HS-27A (cell line): Measurements from ENCODE around the gene WWC1.
"Not testable (repeated sequence)": the region's sequence is repeated elsewhere in the genome, so short reads cannot be mapped to it uniquely, and the experiment has no call there.

Experiments used
- DNase-seq: peaks from one replicate; pipeline ENCODE4 v3.0.0-alpha.2; 2012; ENCODE audit warnings: low read depth, missing footprints

WWC1 gene

DNA sequence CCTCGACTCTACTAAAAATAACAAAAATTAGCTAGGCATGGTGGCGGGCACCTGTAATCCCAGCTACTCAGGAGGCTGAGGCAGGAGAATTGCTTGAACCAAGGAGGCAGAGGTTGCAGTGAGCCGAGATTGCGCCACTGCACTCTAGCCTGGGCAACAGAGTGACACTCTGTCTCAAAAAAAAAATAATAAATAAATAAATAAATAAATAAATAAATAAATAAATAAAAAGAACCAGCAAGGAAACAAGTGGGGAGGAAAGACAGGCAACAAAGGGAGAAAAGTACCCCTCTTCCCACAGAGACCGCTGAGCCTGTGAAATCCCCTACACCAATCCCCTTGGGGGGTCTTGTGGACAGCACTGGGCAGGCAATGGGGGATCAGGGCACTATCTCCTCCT, 4.6 kb upstream of the WWC1 start:
- DNase-seq: not testable (repeated sequence)

DNA sequence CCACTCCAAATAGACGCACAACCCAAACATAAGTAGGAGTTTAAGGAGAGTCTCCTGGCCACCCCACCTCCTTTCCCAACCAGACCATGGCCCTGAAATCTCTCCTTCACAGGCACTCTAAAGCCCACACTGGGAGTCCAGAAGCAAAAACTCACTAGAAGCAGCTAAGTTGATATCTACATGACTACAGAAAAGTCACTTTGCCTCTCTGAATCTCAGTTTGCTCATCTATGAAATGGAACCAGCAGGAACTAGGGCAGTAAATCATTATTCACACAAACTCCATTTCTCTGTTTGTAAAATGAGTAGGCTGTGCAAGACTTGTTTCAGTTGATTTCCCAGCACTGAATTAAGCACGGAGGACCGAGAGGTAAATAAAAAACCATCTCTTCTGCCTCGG, 4.1 kb upstream of the WWC1 start:
- DNase-seq: no peak

DNA sequence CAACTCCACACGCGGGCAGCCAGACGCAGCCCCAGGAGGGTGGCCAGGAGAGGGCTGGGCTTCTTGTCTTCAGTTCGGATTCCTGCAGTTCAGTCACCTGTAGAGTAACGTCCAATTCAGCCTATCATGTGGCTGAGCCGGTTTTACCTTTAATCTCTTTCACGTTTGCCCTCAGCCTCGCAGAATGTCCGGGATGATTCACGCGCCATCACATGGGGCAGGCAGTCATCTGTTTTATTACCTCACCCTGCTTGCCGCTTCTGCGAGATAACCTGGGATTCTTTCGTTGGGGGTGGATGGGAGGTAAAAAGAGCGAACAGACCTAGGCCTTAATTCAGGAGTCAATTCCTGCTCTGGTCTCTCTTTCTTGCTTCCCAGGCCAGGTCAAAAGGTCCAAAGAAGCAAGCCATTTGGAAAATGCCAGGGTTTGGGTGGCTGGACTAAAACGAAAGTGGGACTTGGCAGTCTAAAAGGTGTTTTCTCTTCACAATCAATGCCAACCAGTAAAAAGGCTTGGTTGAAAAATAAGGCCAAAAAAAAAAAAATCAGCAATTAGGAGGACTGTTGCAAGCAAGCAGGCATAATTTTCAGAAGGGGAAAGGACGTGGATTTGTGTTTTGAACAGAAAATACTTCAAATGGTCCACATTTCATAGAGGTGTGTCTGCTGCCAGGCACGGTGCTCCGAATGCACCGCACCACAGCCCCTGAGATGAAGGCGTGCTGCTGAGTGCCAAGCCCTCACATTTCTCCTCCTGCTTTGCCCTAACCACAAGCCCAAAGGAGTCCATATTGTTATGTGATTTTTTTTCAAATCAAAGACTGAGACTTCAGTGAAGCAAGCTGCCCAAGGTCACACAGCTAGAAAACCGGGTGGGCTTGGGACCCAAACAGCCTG, 2.8 kb upstream of the WWC1 start:
- no peak for DNase-seq

DNA sequence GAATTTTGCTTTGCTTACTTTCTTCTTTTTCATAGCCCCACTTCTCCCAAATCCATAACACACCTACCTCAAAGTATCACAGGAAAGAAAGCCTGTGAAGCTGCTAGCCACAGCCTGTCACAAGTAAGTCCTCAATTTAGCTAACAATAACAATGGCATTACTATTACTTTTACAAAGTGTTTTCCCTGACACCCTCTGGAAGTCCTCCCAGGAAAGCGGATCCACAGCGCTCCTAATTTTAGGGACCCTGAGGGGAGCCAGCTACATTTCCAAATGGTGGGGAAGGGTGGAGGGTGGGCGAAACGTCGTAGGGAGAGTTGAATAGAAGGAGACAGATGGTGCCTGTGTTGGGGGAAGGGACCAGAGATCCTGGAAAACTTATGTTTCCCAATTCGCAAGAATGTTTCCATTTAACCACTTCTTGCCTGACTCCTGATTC, 523 bp upstream of the WWC1 start:
- no peak for DNase-seq

DNA sequence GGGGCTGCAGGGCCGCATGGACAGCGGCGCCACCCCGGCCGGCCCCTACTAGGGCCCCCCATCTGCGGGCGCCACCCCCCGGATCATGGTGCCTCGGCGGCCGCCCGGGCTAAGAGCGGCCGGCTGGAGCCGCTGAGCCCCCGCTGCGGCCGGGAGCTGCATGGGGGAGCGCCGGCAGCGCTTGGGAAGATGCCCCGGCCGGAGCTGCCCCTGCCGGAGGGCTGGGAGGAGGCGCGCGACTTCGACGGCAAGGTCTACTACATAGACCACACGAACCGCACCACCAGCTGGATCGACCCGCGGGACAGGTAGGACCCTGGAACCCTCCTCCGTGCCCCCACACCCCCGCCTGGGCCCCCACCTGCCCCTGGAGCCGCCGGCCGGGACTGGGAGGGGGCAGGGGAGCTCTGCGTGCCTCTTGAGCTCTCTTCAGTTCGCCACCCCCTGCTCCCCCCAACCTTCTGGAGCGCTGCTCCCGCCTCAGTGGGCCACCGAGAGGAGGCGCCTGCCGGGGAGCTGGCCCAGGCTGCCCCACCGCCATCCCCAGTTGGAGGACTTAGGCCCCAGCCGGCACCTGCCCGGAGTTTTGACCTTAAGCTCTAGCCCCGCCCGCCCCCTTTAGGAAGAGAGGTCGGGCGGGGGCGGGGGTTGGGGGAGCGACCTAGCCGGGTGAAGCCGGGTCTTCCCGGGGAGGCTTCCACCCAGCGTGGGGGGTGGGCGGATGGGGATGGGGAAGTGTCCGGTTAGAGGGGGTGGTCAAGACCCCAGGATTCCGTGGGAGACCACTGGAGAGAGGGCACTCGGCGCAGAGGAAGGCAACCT, 730 bp downstream of the WWC1 start:
- no peak for DNase-seq

DNA sequence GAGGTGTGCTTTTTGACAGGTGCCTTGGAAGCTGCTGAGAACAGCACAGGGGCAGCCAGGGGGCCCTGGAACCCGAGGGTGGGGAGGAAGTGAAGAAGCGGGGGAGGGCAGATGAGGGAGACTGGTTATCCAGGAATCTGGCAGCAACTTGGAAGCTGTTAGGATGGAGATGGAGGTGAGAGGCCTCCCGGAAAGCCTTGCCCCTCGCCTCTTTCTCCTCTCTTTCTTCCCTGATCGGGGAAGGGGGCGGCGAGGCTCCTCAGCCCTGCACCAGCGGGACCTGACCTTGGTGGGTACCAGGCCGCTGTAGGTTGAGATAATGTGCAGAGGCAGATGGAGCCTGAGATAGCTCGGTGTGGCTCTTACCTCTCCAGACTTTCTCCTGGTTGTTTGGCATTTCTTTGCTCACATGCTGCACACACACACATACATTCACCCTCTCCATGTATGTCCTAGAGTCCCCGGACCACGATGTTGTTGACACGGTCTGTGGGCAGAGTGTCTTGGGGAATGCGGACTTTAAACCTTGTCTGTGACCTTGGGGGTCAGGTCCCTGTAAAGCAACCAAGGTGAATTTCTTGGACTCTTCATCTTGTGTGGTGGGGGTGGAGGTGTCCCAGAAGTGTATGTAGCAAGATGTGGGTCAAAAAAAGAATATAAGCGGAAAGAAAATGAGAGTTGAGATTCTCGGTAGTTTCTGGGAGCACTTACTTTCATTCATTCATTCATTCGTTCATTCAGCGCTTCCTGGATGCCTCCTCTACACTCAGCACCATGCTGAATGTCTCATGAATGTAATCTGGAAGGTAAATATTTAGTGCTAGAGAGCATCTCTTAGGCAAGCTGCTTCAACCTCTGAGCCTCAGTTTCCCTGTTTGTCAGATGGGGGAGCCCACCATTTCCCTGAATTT, 1.6 kb downstream of the WWC1 start:
- DNase-seq: no peak

DNA sequence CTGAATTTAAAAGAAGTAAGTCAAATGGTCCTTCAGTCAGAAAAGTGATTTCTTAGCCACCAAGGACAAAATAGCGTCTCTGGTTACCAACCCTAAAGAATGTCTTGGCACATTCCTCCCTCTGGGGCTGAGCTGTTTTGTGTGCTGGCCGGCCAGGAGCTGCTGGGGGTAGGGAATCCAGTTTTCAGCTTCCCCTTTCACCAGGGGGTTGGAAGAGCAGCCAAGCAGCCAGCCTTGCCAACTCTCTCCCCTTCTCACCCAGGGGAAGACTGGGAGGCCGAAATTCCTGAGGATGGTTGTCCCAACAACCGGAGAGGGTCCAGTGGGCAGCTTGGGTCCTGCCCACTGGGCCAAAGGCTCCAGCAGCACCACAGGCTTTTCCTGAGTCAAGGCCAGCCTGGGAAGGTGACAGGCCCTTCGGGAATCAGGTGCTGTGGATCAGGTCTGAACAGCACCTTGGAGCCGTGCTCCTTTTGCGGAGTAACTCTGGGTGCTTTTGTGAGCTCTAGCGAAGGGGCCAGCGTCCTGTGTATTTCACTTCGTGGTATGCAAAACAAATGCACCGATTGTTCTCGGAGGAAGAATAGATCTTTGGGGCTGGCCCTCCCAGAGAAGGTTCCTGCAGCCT, 4.2 kb downstream of the WWC1 start:
- DNase-seq: no peak

DNA sequence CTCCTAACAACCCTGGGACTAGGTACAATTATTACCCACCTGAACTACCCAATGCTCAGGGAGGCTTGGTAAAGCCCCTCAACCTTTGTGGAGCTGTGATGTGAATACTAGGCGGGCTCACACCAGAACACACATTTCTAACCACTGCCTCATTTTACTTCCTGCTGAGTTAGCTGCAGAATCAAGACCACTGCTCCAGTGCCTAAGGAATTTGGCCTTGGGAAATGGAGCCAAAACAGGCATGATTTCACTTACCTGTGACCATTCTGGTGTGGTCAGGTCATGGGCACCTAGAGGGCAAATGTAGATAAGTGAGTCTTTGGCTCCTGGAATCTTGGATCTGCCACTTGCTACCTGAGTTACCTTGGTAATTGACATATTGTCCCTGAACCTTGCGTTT, 5.2 kb downstream of the WWC1 start:
- DNase-seq: no peak

DNA sequence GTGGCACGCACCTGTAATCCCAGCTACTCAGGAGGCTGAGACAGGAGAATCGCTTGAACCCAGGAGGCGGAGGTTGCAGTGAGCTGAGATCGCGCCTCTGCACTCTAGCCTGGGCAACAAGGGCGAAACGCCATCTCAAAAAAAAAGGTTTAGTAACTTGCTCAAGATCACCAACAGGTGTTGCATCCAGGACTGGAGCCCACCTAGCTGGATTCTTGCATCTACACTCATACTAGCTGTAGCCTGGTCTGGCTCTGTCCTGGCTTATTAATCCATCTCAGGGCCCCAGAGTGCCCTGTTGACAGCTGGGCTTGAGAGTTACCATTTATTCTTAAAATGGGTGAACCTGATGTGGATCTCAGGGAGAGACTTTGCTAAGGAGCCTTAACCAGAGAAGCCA, 7.5 kb downstream of the WWC1 start:
- DNase-seq: no peak

DNA sequence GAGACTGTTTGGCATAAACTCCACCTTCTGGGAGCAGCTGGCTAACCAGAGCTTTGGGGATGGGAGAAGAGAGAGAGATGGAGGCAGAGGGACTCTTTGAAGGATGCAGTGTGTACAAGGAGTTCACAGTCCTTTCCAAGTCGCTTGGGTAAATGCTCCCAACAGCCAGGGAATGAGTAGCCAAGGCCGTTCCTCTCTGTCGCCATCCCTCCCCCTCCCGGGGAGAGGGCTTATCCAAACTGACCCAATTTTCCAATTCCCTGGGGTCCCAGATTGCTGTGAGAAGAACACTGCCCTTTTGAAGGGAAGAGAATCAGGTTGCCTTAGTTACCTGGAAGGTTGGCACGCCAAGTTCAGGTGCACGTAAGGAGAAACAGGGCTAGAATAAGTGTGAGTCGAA, 7.9 kb downstream of the WWC1 start:
- no peak for DNase-seq

DNA sequence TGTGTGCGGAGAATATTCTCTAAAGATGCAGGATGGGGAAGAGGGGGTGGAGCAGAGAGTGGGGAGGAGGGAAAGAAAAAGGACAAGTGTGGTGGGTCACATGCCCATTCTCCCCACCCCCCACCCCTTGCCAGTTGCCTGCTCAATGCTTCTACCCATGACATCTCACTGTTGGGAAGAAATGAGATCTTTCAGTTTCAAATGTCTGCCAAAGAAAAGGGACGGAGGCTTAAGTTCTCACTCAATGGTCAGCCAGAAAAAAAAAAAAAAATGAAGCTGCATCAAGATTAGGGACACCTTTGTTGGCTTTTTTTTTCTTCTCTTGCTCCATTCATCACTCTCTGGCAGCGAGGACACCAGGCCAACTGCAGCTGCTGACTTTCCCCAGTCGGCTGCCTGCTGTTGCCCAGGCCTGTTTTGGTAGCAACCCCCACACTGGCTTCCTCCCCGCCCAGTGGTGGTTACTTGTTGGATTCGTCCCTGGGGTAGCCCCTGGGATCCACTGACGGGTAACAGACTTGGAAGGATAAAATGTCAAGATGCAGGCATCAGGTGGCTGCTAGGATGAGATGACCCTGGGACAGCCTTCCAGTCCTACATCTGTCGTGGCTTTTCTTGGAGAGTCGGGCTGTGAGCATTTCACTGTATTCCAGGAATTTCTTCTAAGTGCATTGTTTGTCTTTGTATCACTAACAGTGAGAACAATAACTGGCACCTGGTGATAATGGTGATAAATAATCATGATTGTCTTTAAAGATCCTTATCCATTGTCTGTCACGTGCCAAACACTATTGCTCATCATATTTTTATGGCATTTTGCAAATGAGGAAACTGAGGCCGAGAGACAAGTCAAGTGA, 9.1 kb downstream of the WWC1 start:
- DNase-seq: no peak

DNA sequence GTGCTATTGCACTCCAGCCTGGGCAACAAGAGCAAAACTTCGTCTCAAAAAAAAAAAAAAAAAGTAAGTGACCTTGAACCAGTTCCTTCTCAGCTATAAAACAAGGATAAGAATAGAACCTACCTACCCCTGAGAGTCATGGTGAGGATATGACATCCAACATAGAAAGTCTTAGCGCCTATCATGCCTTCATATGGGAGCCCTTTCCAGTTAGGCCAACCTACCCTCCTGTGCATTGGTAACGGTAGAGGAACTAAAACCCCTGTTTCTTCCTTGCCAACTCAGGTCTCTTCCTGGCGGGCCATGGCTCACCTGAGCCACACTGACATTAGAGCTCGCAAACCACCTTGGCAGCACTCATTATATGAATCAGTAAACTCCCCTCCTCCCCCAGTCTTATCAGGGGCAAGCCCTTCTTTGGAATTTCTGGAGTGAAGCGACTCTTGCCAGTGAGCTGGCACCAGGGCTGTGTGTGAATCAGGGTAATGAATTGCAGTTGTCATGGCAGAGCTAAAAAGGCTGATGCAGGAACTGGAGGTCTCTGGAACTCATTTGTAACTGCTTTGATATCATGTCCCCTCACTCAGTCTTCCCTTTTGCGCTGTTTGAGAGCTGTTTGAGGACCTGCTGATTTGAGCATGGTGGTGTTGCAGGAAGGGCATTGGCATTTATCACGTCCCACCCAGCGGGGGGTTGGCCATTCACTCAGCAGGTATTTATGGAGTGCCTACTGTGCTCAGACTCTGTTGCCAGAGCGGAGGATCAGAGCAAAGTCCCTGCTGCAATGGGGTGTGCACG, 10.3 kb downstream of the WWC1 start:
- no peak for DNase-seq

DNA sequence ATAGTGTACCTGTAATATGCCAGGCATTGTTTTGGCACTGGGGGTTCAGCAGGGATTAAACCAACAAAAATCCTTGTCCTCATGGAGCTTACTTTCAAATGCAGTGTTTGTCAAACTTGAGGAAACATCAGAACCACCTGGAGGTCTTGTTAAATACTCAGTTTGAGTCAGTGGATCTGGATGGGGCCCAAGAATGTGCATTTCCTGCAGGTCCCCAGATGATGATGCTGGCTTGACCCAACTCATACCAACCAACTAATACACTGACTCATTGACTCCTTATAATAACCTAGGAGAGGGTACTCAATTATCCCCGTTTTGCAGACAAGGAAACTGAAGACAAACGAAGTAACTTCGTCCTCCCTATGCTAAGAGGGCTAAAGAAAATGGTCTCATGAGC, 11.3 kb downstream of the WWC1 start:
- DNase-seq: no peak

DNA sequence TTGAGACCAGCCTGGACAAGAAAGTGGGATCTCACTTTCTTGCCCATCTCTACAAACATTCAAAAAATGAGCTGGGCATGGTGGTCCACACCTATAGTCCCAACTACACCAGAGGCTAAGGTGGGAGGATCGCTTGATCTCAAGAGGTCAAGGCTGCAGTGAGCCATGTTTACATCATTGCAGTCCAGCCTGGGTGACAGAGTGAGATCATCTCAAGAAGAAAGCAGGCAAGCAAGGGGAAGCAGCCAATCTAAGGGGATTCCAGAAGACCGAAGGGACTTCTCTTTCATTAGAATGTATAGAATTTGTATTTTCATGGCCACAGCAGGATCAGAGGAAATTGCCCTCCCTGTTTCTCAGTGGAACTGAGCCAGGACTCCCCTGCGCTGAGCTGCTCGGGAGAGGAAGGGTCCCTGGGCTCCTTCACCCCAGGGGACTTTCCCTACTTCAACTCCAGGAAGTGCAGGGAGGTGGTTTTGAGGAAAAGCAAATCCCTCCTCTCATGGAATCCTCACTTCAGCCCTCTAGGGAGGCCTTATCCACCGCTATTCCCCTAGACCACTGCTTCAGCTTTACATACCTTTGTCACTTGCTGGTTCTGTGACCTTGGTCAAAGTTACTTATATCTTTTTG, 12.1 kb downstream of the WWC1 start:
- no peak for DNase-seq

DNA sequence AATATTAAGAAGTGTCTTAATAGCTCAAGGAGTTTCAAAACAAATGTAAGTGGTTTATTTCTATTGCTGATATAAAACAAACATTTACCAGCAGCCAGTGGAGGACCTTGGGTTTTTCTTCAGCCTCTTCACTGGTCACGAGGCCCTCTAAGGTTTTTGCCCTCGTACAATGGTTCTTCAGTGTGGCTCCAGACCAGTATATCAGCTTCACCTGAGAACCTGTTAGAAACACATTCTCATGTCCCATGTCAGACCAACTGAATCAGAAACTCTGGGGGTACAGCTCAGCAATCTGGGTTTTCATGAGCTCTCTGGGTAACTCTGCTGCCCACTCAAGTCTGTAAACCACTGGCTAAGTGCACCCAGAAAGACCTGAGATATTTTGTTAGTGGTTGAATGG, 12.9 kb downstream of the WWC1 start:
- DNase-seq: no peak

DNA sequence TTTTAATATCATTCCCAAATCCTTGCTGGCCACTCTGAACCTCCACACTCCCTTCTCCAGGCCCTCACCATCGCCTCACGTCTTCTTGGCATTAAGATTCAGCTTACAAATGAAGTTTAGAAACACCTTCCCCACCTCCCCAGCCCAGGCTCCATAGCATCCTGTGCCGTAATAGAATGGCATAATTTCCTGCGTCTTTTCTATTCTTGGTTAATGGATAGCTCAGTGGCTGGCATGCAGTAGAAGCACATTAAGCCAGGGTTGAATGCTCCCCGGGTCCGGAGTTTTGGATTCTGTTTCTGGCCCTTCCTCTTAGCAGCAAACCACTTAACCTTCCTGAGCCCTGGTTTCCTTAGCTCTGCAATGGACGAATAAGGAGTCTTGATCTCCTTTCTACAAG, 13.8 kb downstream of the WWC1 start:
- no peak for DNase-seq

DNA sequence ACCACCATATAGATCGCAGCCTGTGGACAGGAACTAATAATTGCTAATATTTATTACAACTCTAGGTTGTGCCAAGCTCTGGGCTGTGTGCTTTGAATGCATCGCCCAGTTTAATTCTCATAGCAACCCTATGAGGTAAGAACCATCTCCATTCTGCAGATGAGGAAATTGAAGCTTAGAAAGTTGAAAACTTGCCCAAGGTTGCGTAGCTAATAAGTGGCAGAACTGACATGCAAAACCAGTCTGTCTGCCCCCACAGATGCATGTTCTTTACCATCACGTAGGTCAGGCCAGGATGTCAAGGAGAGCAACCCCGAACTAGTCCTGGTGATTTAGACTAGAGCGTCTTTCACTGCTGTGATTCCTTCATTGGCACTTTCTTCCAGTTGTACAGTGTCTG, 15.6 kb downstream of the WWC1 start:
- no peak for DNase-seq

DNA sequence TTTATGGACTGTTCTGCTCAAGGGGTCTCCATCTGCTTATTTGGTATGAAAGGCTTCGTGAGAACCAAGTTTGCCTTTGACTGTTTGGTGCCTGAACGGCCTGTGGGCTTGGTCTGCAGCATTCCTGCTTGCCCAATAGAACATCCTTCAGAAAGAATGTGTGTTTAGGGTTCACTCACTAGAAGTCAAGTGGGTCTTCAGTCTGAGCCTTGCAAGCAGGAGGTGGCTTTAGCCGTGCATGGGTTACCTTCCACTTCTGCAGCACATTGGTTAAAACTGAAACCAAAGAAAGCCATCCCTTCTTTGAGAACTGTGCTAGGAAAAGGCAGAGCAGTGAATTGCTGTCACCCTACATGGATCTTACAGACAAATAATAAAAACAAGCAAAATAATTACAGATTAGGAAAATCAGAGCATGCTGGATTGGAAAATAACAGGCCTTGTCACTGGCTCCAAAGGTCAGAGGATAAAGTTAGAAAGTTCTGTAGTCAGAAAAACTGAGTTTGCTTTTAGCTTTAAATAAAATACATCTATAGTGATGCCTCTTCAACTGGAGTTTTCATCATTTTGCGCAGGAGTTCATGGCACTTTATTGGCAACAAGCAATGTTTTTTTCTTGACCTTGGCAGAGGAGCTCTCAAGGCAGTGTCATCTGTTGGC, 16.6 kb downstream of the WWC1 start:
- no peak for DNase-seq
